GM21717 (cell line): Measurements from ENCODE around the gene JAM3.
A peak's percentile ranks its signal among the peaks of the same experiment; 100 is the strongest.

Experiments
- ATAC-seq: cut with Tn5 transposase; IDR thresholded peaks from one replicate; pipeline ENCODE4 v1.9.1; 2021; ENCODE audit warnings: mild to moderate bottlenecking, moderate library complexity; ENCODE audit not compliant: unreplicated experiment

Gene JAM3

DNA sequence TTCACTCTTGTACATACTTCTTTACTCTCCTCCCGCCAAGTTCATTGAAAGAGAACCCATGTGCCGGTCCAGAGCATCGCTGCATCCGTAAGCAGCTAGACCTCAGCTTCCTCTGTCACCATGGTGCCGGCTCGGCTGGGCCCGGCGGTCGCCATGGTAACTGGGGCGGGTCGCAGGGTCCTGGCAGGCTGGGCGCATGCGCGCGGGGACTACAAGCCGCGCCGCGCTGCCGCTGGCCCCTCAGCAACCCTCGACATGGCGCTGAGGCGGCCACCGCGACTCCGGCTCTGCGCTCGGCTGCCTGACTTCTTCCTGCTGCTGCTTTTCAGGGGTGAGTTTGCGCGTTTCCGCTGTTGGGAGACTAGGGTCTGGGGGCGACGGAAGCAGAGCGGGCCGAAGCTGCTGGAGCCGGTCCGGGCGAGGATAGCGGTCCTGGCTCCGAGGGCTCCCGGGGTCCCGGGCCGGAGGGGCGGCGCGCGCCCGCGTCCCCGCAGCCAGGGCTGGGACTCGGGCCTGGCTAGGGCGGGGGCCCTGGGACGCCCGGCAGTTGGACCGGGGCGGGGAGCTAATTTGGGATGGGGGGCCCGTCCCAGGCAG is at the start of gene JAM3:
TSS of gene JAM3 (plus strand) at position 244 of the 597 bp plus-strand sequence. CDS start at position 256, 12 bp downstream.
- peak; percentile 84 for ATAC-seq

GRCh38 chr11:134019500-134019899 is 49.4 kb upstream of the JAM3 start:
- ATAC-seq: no peak

DNA sequence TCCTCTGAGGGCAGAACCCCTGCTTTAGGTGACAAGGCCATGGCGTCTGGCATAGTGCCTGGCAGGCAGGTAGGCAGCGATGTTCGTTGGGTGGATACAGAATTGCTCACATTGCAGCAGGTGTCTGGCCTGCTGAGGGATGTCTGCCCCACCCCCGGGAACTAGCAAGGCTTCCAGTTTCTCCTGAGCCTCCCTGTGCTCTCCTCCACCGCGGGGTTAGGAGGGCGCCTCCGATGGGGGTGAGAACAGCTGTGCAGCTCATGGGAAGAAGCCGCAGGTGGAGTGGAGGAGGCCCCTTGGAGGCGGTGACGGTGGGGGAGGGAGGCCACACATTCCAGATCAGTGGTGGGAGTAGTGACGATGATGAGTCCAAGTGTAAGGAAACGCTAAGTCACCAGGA is 48.3 kb upstream of the JAM3 start:
- no peak for ATAC-seq

DNA sequence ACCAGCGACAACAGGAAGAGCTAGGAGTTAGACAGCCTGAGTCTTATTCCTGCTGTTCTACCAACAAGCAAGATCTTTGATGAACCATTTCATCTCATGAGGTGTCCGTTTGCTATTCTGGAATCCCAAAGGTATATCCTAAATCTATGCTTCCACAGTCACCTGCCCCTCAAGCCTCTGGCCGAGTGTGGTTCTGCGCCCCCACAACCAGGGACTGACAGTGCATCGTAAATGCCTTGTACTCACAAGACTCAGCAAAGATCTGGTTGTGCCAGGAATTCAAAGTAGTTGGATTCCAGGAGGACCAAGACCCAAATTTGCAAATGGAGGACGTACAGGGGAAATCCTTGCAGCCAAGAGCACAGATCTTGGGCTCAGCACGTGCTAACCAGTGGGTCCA is 47.5 kb upstream of the JAM3 start:
- ATAC-seq: no peak

DNA sequence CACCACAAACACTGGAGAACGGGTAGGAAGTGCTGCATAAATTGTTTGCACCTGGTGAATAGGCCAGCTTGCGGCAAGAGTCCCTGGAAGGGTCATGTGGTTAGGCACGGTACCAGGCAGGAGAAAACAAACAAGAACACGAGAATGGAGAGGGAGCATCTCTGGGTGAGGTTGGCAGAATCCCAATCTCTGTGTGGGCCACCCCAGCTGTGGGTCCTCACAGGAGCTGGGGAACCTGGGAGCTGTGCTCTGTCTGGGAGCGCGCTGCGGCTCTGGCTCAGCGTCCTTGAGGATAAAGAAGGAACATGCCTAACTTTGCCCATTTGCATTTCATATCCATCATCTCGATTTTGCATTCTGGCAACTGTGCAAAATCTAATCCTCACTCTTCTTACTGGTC is 46.1 kb upstream of the JAM3 start:
- ATAC-seq: no peak

DNA sequence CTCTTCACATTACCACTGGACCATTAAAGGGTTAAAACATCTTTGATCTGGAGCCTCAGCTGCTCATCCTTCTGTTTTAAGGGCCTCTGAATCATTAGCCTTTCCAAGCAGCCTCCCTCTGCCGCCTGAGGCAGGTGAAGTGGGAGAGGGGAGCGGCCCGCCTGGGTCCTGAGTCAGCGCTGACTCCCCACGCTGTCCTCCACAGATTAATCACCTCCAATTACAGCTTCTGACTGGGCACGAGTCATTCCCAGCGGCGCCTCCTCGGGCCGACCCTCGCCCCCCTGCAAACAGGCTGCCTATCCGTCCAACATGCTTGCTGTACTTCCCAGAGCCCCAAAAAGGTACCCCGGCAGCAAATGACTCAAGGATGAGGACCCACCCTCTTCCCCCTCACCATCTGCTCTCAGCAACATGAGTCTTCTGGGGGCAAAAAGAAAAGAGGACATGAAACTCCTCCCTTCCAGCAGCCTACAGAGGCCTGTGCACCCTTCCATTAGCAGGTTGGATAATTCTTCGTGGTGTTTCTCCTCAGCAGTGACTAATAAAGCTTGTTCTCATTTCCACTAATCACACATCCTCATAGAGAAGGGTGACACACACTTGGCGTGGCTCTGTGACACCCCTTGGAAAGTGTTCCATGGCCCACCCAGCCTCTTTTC is 44.3 kb upstream of the JAM3 start:
- ATAC-seq: no peak

- no peak for ATAC-seq
These were observed 43.8 kb upstream of the JAM3 start for GRCh38 chr11:134025082-134025429.

DNA sequence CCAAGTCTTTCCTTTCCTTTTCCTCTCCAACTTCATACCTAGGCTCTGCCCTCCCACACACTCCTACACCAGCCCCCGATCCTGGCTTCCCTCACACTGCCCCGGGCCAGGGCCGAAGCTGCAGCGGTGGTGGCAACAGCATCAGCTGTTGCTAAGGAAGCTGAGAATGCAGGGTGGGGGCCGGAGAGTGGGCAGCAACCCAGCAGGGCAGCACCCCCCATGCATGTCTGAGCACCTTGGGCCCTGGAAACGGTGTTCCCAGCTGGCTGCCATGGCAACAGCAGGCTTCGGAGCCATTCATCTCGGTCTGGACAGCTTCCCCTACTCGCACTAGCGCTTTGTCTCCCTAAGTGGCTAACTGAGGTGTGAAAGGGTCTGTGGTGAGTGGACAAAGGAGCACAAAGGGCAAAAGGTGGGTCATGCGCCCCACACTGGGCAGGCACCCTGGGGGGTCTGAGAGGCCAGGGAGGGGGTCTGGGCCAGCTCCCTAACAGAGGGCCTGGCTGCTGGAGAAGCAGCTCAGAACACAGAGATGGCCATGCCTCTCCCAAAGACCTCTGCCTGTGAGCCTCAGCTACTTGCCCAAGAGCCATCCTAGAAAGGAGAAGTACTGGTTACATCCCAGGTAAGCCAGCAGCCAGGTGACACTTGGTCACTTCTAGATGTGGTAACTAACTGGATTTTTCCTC is 42.1 kb upstream of the JAM3 start:
- ATAC-seq: no peak

GRCh38 chr11:134027671-134028070 is 41.2 kb upstream of the JAM3 start:
- no peak for ATAC-seq

GRCh38 chr11:134028368-134028920 is 40.4 kb upstream of the JAM3 start:
- ATAC-seq: no peak

DNA sequence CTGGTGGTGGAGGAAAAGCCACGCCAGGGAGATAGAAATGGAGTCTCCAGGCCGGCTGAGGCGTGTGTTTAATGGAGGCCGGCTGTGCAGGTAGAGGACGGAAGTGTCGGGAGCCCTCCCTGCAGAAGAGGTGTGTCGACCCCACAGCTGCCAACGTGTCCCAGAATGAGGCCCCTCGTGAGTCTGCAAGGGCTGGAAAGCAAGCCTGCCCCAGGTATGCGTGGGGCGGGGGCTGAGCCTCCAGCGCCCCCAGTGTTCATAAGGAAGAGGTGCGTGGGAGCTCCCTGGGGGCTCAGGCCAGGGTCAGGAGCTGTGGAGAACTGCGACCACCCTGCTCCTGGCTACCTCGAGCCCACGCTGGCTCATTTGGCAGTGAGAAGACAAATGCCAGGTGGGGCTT is 38.0 kb upstream of the JAM3 start:
- no peak for ATAC-seq

DNA sequence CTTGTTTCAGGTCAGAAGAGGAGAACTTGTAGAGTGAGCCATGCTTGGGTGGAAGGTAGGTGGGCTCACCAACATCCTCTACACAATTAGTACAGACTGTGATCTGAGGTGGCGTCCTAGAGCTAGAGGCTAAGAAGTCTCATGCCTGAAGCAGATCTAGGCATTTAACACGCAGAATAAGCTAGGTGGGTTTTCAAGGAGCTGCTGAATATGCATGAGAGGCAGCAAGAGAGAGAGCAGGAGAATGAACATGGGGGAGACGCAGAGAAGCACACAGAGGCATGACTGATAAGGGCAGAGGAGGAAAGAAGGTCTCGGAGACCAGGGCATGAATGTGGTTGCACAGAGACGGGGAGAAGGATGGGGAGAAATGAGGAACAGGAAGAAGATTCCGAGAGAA is 36.8 kb upstream of the JAM3 start:
- ATAC-seq: no peak

DNA sequence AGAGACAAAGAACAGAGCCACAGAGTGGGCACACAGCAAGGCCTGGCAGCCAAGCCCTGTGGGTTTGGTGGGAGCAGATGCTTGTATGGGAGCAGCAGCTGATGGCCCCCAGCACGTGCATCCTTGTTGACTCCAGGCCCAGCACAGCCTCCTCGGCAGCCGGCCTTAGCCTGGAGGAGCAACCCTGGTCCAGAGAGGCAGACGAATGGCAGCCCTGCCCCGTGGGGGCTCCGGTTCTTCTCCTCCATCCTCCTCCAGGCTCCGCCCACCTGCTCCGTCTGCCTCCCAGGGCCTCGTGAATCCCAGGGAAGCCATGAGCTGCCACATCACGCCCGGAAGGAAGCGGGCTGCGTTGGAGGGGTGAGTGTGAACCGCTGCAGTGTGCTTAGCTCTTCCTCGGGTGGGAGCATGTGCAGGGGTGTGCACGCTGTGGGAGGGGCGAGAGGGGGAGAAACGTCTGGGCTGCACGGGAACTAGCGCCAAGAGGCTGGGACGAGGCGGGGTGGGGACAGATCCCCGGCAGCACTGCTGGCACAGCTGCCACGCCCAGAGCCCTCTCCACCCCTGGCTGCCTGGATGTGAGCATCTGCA is 36.3 kb upstream of the JAM3 start:
- ATAC-seq: no peak

GRCh38 chr11:134033276-134033675 is 35.6 kb upstream of the JAM3 start:
- no peak for ATAC-seq

DNA sequence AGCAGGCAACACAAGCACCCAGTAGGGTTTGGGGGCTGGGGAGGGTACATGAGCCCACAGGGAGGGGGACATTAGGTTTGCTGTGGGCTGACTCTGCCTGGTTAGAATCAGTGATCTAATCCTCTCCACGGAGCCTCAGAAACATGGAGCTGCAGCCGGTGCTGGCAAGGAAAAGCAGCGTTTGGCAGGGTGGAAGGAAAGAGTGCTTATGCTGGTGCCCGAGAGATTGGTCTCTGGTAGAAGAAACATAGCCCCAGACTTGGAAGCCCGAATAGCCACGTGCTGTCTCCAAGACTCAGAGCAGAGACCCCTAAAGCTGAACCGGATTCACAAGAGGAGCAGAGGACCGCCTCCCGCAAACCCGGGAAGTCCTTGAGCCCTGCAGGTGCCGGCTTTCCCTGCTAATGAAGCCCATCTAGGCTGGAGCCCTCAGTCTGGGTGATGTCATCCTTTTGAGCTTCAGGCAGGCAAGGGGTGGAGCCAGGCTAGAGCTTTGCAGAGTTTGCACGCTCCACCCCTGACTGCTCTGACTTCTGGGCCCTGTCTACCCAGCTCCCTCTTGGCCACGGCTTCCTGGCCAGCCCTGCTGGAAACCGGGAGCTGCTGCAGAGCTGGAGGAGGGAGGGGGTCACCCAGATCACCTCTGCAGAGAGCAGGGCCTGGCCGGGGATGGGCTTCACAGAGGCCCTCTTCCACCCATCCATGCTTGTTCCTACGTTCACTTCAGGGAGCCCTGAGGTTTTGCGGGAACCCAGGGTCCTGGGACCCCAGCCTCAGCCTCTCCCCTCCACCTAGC is 35.0 kb upstream of the JAM3 start:
- peak; percentile 74 for ATAC-seq

DNA sequence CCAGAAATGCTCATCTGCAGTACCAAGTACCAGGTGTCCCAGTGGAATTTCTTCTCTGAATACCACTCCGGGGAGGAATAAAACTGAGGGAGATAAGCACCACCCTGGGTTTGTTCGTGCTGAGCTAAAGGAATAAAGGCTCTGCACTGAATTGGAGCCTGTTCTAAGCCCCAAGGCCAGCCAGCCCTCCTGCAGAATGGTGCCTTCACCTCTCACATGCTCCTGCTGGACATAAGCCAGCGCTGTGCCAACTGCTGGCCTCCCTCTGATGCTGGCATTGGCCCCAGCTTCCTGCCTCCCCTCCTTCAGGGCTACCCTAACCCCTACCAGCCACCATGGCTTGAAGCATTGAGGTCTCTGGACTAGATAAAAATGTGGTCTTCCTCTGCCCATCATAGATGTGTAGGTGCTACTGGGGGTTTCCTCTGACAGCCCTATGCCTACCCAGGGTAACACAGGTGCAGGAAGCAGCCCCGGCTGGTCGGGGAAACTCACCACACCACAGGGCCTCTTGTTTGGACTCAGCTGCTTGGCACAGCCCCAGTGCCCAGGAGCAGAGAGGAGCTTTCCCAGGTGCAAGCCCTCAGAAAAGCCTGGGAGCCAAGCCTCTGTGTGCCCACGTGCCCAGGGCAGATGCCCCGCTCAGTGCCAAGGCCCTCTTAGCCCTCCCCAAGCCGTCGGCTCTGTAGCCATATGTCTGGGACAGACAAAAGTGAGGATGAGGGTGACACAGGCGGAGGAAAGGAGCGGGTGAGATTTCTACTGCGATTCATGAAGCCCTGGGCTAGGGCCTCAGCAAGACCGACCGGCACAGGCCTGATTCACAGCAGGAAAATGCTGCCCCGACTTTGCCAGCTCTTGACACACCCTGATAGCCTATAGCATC is 34.1 kb upstream of the JAM3 start:
- no peak for ATAC-seq

DNA sequence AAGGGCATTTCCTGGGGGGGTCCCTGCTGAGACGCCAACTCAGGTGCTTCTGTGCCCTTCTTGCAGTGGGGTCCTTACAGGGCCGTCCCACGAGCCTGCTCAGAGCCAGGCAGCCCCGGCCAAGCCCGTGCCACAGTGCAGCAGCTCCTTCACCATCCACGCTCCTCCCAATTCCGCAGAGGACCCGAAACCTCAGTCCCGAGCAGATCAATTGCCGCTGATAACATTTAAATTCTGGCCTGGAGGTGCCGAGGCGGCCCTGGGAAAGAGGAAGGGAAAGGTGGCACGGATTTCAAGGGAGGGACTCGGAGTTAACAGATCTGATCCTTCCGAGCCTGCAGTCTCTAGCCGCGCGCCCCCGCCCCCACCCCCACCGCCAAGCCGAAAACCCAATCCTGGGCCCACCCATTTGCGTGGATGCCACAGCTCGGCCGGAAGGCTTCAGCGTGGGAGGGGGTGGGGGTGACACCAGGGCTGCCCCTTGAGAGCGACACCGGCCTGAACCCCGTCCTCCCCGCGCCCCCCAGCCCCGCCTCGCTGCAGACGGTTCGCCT is 32.3 kb upstream of the JAM3 start:
- ATAC-seq: no peak

DNA sequence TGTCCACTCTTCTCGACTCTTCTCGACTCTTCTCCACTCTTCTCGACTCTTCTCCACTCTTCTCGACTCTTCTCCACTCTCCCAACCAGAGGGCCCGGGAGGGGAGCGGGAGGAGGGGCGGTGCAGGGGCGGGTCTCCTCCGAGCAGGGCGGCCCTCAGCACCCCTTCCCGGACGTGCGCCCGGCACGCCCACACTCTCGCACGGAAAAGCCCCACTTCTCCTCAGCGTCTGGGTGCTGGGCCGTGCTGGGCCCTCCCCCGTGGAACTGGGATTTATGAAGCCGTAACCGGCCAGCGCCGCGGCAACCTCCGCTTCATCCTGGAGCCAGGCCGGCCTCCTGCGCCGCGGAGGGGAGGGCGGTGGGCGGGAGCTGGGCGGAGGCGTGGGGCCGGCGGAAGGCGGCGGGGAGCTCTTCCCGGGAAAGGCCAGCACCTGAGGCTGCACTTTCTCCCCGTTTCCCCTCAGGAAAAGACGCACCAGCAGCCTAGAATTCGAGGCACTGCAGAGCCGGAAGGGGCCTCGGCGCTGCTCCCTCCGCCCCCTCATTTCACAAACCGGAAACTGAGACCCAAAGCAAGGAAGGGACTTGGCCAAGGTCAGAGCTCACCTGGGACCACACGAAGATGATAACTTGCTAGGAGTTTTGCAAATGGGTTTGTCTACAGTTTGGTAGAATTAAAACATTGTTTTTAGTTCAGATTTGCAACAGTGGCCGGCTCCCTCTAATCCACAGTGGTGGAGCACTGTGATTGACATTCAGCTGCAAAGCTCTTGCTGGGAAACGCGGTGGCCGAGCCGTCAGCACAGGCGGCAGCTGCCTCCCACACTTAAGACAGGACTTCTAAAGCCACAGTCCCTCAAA is 31.6 kb upstream of the JAM3 start:
- peak; percentile 54 for ATAC-seq
